H1 (cell line): Measurements from ENCODE around the gene ACADM. TPM values are rescaled to one million over a fixed set of nuclear protein-coding genes. Genes with fewer than 3 reads are reported as not detected.

Experiments
- CTCF ChIA-PET: fragments of 300-600 bp; sonication (Branson Sonifier 250); formaldehyde crosslinking; loops from one replicate; lab custom pipeline; 2021; ENCODE audit not compliant: partially characterized antibody; lab: Charles Lee
- POLR2A ChIA-PET: fragments of 300-600 bp; sonication (Branson Sonifier 250); formaldehyde crosslinking; loops from one replicate; lab custom pipeline; 2021; ENCODE audit warnings: inconsistent platforms; ENCODE audit not compliant: partially characterized antibody; lab: Charles Lee
- DNase-seq, 2 experiments: peaks; one replicate each; pipeline versions ENCODE4 v3.0.0 to v3.0.0-alpha.2; 2010 to 2022; ENCODE audit warnings: low spot score in 2 of 2, low read depth in 1 of 2, mixed read lengths in 1 of 2
- FAIRE-seq: peaks from 2 replicates; lab custom pipeline; 2011; peaks lifted over from hg19 to GRCh38; lab: Jason Lieb, UNC
- H2AFZ ChIP-seq: 2 replicates; pipeline ENCODE4 v1.8.1; 2012; ENCODE audit warnings: low read length, inconsistent platforms
- H2AK5ac ChIP-seq: 2 replicates; pipeline ENCODE4 v1.6.1; 2013; ENCODE audit warnings: low read depth, low read length
- H2BK120ac ChIP-seq: replicated peaks from 2 replicates; pipeline ENCODE3; 2013; ENCODE audit warnings: low read depth, low read length, inconsistent platforms
- H2BK12ac ChIP-seq: 2 replicates; pipeline ENCODE4 v1.6.1; 2013; ENCODE audit warnings: low read depth, low read length
- H2BK15ac ChIP-seq: 2 replicates; pipeline ENCODE4 v1.6.1; 2013; ENCODE audit warnings: low read length
- H2BK20ac ChIP-seq: 2 replicates; pipeline ENCODE4 v1.6.1; 2013; ENCODE audit warnings: low read length
- H2BK5ac ChIP-seq: 2 replicates; pipeline ENCODE4 v1.6.1; 2013; ENCODE audit warnings: low read depth, low read length
- H3K14ac ChIP-seq: 2 replicates; pipeline ENCODE4 v1.6.1; 2013; ENCODE audit warnings: inconsistent platforms; ENCODE audit not compliant: insufficient read length
- H3K18ac ChIP-seq: 2 replicates; pipeline ENCODE4 v1.6.1; 2013; ENCODE audit warnings: low read length; ENCODE audit errors: extremely low read depth
- H3K23ac ChIP-seq: 2 replicates; pipeline ENCODE4 v1.6.1; 2013; ENCODE audit warnings: inconsistent platforms; ENCODE audit not compliant: insufficient read length
- H3K23me2 ChIP-seq: 2 replicates; pipeline ENCODE4 v1.6.1; 2013; ENCODE audit warnings: low read depth, low read length
- H3K27ac ChIP-seq: 2 replicates; pipeline ENCODE4 v1.6.1; 2011; ENCODE audit warnings: low read depth, low read length, inconsistent platforms
- H3K27me3 ChIP-seq, 4 experiments: replicated peaks in 1 of 4; 1 replicate in 1 of 4; 2 replicates in 3 of 4; pipeline versions ENCODE4 v1.6.1 to v1.8.1; 2011 to 2013; ENCODE audit warnings: low read length in 3 of 4, mild to moderate bottlenecking in 3 of 4, inconsistent platforms in 2 of 4, mixed read lengths in 2 of 4, moderate library complexity in 1 of 4; ENCODE audit not compliant: control insufficient read depth in 3 of 4, insufficient read depth in 3 of 4; ENCODE audit errors: extremely low read depth in 1 of 4
- H3K36me3 ChIP-seq, 4 experiments: 2 replicates each; pipeline versions ENCODE4 v1.6.1 to v1.8.1; 2011 to 2013; ENCODE audit warnings: mild to moderate bottlenecking in 4 of 4, low read length in 3 of 4, moderate library complexity in 2 of 4, control low read depth in 1 of 4, inconsistent platforms in 1 of 4; ENCODE audit not compliant: insufficient read depth in 4 of 4, control insufficient read depth in 2 of 4
- H3K4ac ChIP-seq: replicated peaks from 2 replicates; pipeline ENCODE3; 2013; ENCODE audit warnings: low read length, low read depth, mixed read lengths, inconsistent platforms; ENCODE audit not compliant: insufficient read length
- H3K4me1 ChIP-seq, 4 experiments: replicated peaks in 1 of 4; 1 replicate in 1 of 4; 2 replicates in 3 of 4; pipeline versions ENCODE4 v1.6.1 to v1.8.1; 2011 to 2013; ENCODE audit warnings: low read length in 3 of 4, inconsistent platforms in 2 of 4, mixed read lengths in 1 of 4; ENCODE audit not compliant: insufficient read depth in 4 of 4, control insufficient read depth in 3 of 4
- H3K4me2 ChIP-seq, 2 experiments: 2 replicates each; pipeline versions ENCODE4 v1.6.1 to v1.8.1; 2011 to 2013; ENCODE audit warnings: low read depth in 2 of 2, low read length in 2 of 2, control low read depth in 1 of 2, inconsistent platforms in 1 of 2, mild to moderate bottlenecking in 1 of 2; ENCODE audit not compliant: insufficient read depth in 1 of 2
- H3K4me3 ChIP-seq, 4 experiments: fragments of 200-600, 300-600 bp in 1 of 4; sonication (generic), shearing (Covaris generic), sonication (Bioruptor Twin) in 1 of 4; 2 replicates each; pipeline versions ENCODE4 v1.5.1 to v1.8.1; 2011 to 2016; ENCODE audit warnings: low read length in 4 of 4, low read depth in 3 of 4, control low read depth in 2 of 4, inconsistent platforms in 2 of 4, mild to moderate bottlenecking in 2 of 4, mixed read lengths in 1 of 4, moderate library complexity in 1 of 4; ENCODE audit not compliant: insufficient read depth in 2 of 4; ENCODE audit errors: extremely low read depth in 1 of 4
- H3K56ac ChIP-seq: replicated peaks from 2 replicates; pipeline ENCODE3; 2013; ENCODE audit warnings: low read depth, mild to moderate bottlenecking, mixed read lengths, low read length, inconsistent platforms; ENCODE audit not compliant: insufficient read length
- H3K79me1 ChIP-seq: 2 replicates; pipeline ENCODE4 v1.6.1; 2013; ENCODE audit warnings: low read depth, low read length, control low read depth
- H3K79me2 ChIP-seq, 2 experiments: 2 replicates each; pipeline versions ENCODE4 v1.6.1 to v1.8.1; 2012 to 2013; ENCODE audit warnings: low read length in 2 of 2, mild to moderate bottlenecking in 2 of 2, inconsistent platforms in 1 of 2; ENCODE audit not compliant: insufficient read depth in 2 of 2, control insufficient read depth in 1 of 2
- H3K9ac ChIP-seq, 4 experiments: replicated peaks in 1 of 4; 1 replicate in 1 of 4; 2 replicates in 3 of 4; pipeline versions ENCODE4 v1.6.1 to v1.8.1; 2011 to 2013; ENCODE audit warnings: low read depth in 3 of 4, low read length in 3 of 4, control low read depth in 2 of 4, mild to moderate bottlenecking in 2 of 4, moderate library complexity in 2 of 4, inconsistent platforms in 1 of 4; ENCODE audit errors: extremely low read depth in 1 of 4
- H3K9me3 ChIP-seq, 2 experiments: 2 replicates each; pipeline versions ENCODE4 v1.6.1 to v1.8.1; 2012 to 2013; ENCODE audit warnings: mild to moderate bottlenecking in 2 of 2, moderate library complexity in 2 of 2, control low read depth in 1 of 2, inconsistent platforms in 1 of 2, low read depth in 1 of 2, low read length in 1 of 2, mixed read lengths in 1 of 2; ENCODE audit not compliant: insufficient read depth in 2 of 2
- H4K20me1 ChIP-seq, 2 experiments: replicated peaks in 1 of 2; 2 replicates each; pipeline versions ENCODE3 to v1.8.1; 2011 to 2013; ENCODE audit warnings: inconsistent platforms in 2 of 2, low read length in 2 of 2, mild to moderate bottlenecking in 1 of 2; ENCODE audit not compliant: insufficient read depth in 2 of 2, control insufficient read depth in 1 of 2
- H4K5ac ChIP-seq: 2 replicates; pipeline ENCODE4 v1.6.1; 2013; ENCODE audit warnings: low read length, low read depth, mixed read lengths, inconsistent platforms; ENCODE audit not compliant: insufficient read length
- H4K8ac ChIP-seq: 2 replicates; pipeline ENCODE4 v1.8.0; 2013; ENCODE audit warnings: mild to moderate bottlenecking, moderate library complexity, low read length, inconsistent platforms; ENCODE audit not compliant: insufficient read depth; ENCODE audit errors: extremely low read depth
- H4K91ac ChIP-seq: replicated peaks from 2 replicates; pipeline ENCODE3; 2013; ENCODE audit warnings: low read length, mixed read lengths, inconsistent platforms; ENCODE audit not compliant: insufficient read length
- BCL11A ChIP-seq, 2 experiments: IDR thresholded peaks; one replicate each; pipeline ENCODE4 v1.6.1; 2011; ENCODE audit warnings: low read depth in 2 of 2, low read length in 2 of 2, mild to moderate bottlenecking in 2 of 2
- EGR1 ChIP-seq: IDR thresholded peaks from 2 replicates; pipeline ENCODE4 v1.6.1; 2011; ENCODE audit warnings: low read depth, low read length, borderline replicate concordance
- FOSL1 ChIP-seq: IDR thresholded peaks from 2 replicates; pipeline ENCODE4 v1.6.1; 2011; ENCODE audit warnings: mild to moderate bottlenecking, low read depth, low read length, moderate library complexity; ENCODE audit not compliant: insufficient read depth
- HDAC2 ChIP-seq, 2 experiments: fragments of 300-600 bp in 1 of 2; sonication (generic) in 1 of 2; IDR thresholded peaks; 2 replicates each; pipeline ENCODE4 v1.6.1; 2011 to 2012; ENCODE audit warnings: low read depth in 2 of 2, low read length in 2 of 2, mild to moderate bottlenecking in 2 of 2, moderate library complexity in 2 of 2, borderline replicate concordance in 1 of 2, inconsistent platforms in 1 of 2
- RAD21 ChIP-seq, 2 experiments: IDR thresholded peaks in 1 of 2; conservative IDR thresholded peaks in 1 of 2; 2 replicates each; pipeline ENCODE4 v1.6.1; 2011; ENCODE audit warnings: low read depth in 2 of 2, low read length in 2 of 2, improper control_type of control experiment in 1 of 2, inconsistent platforms in 1 of 2, mild to moderate bottlenecking in 1 of 2, moderate library complexity in 1 of 2
- RBBP5 ChIP-seq: IDR thresholded peaks from 2 replicates; pipeline ENCODE4 v1.7.1; 2012; ENCODE audit warnings: low read depth, mild to moderate bottlenecking, inconsistent platforms, low read length, moderate library complexity, borderline replicate concordance
- RFX5 ChIP-seq: IDR thresholded peaks from 2 replicates; pipeline ENCODE4 v1.6.1; 2011; ENCODE audit warnings: low read depth, low read length, improper control_type of control experiment, borderline replicate concordance
- SAP30 ChIP-seq: fragments of 300-600 bp; sonication (generic); IDR thresholded peaks from 2 replicates; pipeline ENCODE4 v1.7.1; 2012; ENCODE audit warnings: low read length, moderate library complexity, mild to moderate bottlenecking, inconsistent platforms; ENCODE audit not compliant: insufficient read depth, insufficient replicate concordance
- SIX5 ChIP-seq: IDR thresholded peaks from 2 replicates; pipeline ENCODE4 v1.6.1; 2011; ENCODE audit warnings: mild to moderate bottlenecking, low read depth, low read length
- SUZ12 ChIP-seq: fragments of 200-600 bp; sonication (generic); IDR thresholded peaks from 2 replicates; pipeline ENCODE4 v1.6.1; 2012; ENCODE audit warnings: mild to moderate bottlenecking, inconsistent platforms, low read length, moderate library complexity, mixed read lengths
- ZNF274 ChIP-seq: IDR thresholded peaks from 2 replicates; pipeline ENCODE4 v1.7.0; 2012; ENCODE audit warnings: low read length, borderline replicate concordance; ENCODE audit errors: extremely low read depth
- WGBS, 2 experiments: shearing (Covaris generic) in 1 of 2; methylation state at CpG; one replicate each; pipeline versions ENCODE4 v1.1.6 to v1.1.7; 2013 to 2015; ENCODE audit warnings: low lambda C conversion rate in 2 of 2, mixed read lengths in 2 of 2, inconsistent platforms in 1 of 2, low coverage in 1 of 2, missing lambda C conversion rate in 1 of 2; ENCODE audit not compliant: insufficient replicate concordance in 2 of 2, insufficient coverage in 1 of 2, insufficient read length in 1 of 2; ENCODE audit errors: extremely low coverage in 1 of 2, missing lambda C conversion rate in 1 of 2; 5-methylcytosine and 5-hydroxymethylcytosine counted together
- polyA plus RNA-seq, 7 experiments: library from polyadenylated mRNA; depleted of rRNA in 3 of 7; stranded (reverse) in 5 of 7; unstranded in 2 of 7; fragments of >200 nt in 5 of 7; fragments of 200-250 nt in 2 of 7; gene quantifications; 1 replicate in 5 of 7; 2 replicates in 1 of 7; 4 replicates in 1 of 7; pipeline versions ENCODE4 v1.2.1 to v1.2.3, GENCODE V29; 2011 to 2013; ENCODE audit warnings: missing spikeins in 2 of 7, mixed read lengths in 2 of 7
- total RNA-seq: library from RNA; stranded (reverse); fragmentation: NEBNext Ultra II Directional; extraction: Animal tissue kit (Norgen Biotek cat#: 25700); gene quantifications from 2 replicates; pipeline ENCODE4 v1.2.1, GENCODE V29; 2021
- TF ChIP-seq, protein P1 (sequence below): IDR thresholded peaks from 2 replicates; pipeline ENCODE4 v1.6.1; 2012; ENCODE audit warnings: inconsistent platforms

The ACADM gene
- total and polyA plus RNA-seq, 2 of the 8 experiments (the other 6 are each of a cell fraction or from before 2014, with no cell fraction given) = 14.3 to 40.0 TPM

DNA sequence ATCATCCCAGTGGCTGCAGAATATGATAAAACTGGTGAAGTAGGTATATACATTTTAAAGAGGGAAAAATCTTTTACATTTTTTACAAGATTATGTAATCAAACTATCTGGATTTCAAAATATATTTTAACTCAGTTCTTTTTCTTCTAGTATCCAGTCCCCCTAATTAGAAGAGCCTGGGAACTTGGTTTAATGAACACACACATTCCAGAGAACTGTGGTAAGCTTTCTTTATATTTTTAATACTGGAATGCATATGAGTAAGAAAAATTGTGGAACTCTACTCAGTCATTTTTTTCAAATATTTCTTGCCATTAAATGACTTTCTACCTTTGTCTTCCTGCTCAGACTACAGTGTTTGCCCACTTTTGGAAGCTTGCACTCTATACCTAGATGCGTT lies 8.2 kb downstream of the ACADM start:
- peaks cover 0 to 1% (median 0%) of the 10 kb centered on the region in 4 experiments; a peak in 1 of 7 replicates for H3K4me1 ChIP-seq
- H4K5ac ChIP-seq = no peak overlapping the region
- no peak overlapping the region for H3K56ac ChIP-seq
- no peak overlapping the region for H4K8ac ChIP-seq
- FAIRE-seq (no peak), DNase-seq (no peak)
- no peak overlapping the region for H3K18ac ChIP-seq
- H2BK20ac ChIP-seq = no peak overlapping the region
- ChIA-PET CTCF (no interaction called here), POLR2A (interaction anchor here (0.6 to 2.3 kb wide), 2 partner anchors 9 to 74 kb away, joined by 3 to 9 read pairs; no protein-coding TSS in a partner anchor)
- no peaks in the 10 kb centered on the region; the same call in 1 of the 2 replicates for H3K23me2 ChIP-seq
- H2BK12ac ChIP-seq = no peak overlapping the region
- WGBS, 2 experiments = 92% methylated on average over 1 of the region's 1 CpG; no CpG with 5 or more reads in 1 of the 2 experiments
- H3K27me3 ChIP-seq = no peaks in the 10 kb centered on the region
- H3K14ac ChIP-seq = no peak overlapping the region
- no peak overlapping the region for H3K23ac ChIP-seq
- H4K20me1 ChIP-seq = no peaks in the 10 kb centered on the region
- H4K91ac ChIP-seq = no peak overlapping the region
- no peak overlapping the region for H2BK15ac ChIP-seq
- H2BK120ac ChIP-seq = no peak overlapping the region
- H3K4ac ChIP-seq = no peak overlapping the region
- H2BK5ac ChIP-seq = no peak overlapping the region
- no peak overlapping the region for H3K4me2 ChIP-seq
- no peaks in the 10 kb centered on the region for H3K9me3 ChIP-seq
- no peak overlapping the region for H3K27ac ChIP-seq
- H2AFZ ChIP-seq = no peak overlapping the region
- H3K79me1 ChIP-seq = no peaks in the 10 kb centered on the region; the same call in 1 of the 2 replicates
- H3K4me3 ChIP-seq = no peak overlapping the region
- H2AK5ac ChIP-seq = no peak overlapping the region
- peaks cover 0 to 35% (median 3%) of the 10 kb centered on the region in 4 experiments; a peak in 4 of 8 replicates for H3K36me3 ChIP-seq
- H3K9ac ChIP-seq = no peak overlapping the region
- peaks cover 0 to 13% of the 10 kb centered on the region in 2 experiments; a peak in 2 of 4 replicates for H3K79me2 ChIP-seq
- TF ChIP-seq BCL11A (IDR thresholded peaks at IDR 0.05; ENCODE audit: low read depth in 2 of 2, low read length in 2 of 2) (no peak), RAD21 (IDR thresholded peaks at IDR 0.05 in 1 of 2, conservative IDR thresholded peaks at IDR 0.05 in 1 of 2; ENCODE audit: low read depth in 2 of 2, low read length in 2 of 2) (no peak), HDAC2 (IDR thresholded peaks at IDR 0.05; ENCODE audit: borderline replicate concordance in 1 of 2, low read depth in 2 of 2, low read length in 2 of 2) (no peak), SIX5 (no peak), FOSL1 (no peak), ZNF274 (no peak), RBBP5 (no peak), SAP30 (no peak), EGR1 (no peak), RFX5 (no peak), SUZ12 (no peak)
- TF ChIP-seq, protein P1, sequence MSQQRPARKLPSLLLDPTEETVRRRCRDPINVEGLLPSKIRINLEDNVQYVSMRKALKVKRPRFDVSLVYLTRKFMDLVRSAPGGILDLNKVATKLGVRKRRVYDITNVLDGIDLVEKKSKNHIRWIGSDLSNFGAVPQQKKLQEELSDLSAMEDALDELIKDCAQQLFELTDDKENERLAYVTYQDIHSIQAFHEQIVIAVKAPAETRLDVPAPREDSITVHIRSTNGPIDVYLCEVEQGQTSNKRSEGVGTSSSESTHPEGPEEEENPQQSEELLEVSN = no peak
